ENCODE data around the gene OSBPL9.

DNA sequence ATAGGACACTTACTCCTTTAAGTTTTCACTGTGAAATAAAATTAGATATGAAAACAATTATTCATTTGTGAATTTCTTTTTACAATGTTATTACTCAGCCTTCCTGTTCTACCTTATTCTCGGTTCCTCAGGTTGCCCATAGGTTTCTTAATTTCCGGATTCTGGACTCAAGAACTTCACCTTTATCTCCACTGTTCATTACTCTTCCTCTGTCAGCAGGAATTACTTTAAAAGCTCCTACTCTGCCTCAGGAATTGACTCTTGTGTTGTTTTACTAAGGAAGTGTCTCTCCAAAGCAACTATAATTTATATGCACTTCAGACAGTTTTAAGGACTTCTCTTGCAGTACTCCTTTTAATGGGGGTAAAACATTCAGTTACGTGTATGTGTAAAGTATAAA, 123.8 kb downstream of the OSBPL9 start:
- TF ChIP-seq, protein P1, sequence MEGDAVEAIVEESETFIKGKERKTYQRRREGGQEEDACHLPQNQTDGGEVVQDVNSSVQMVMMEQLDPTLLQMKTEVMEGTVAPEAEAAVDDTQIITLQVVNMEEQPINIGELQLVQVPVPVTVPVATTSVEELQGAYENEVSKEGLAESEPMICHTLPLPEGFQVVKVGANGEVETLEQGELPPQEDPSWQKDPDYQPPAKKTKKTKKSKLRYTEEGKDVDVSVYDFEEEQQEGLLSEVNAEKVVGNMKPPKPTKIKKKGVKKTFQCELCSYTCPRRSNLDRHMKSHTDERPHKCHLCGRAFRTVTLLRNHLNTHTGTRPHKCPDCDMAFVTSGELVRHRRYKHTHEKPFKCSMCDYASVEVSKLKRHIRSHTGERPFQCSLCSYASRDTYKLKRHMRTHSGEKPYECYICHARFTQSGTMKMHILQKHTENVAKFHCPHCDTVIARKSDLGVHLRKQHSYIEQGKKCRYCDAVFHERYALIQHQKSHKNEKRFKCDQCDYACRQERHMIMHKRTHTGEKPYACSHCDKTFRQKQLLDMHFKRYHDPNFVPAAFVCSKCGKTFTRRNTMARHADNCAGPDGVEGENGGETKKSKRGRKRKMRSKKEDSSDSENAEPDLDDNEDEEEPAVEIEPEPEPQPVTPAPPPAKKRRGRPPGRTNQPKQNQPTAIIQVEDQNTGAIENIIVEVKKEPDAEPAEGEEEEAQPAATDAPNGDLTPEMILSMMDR (IDR thresholded peaks at IDR 0.05) = no peak
- no peak for TF ChIP-seq EZH2 (IDR thresholded peaks at IDR 0.05)
- TF ChIP-seq EZH2phosphoT487 (IDR thresholded peaks at IDR 0.05) = no peak
